ENCODE data around the gene DUOXA1. TPM values are rescaled to one million over a fixed set of nuclear protein-coding genes. Genes with fewer than 3 reads are reported as not detected.
A peak's percentile ranks its signal among the peaks of the same experiment; 100 is the strongest.

Gene DUOXA1
- polyA plus RNA-seq, 1 of the 3 experiments (the other 2 are of a cell fraction) = 0.02 TPM

GRCh38 chr15:45110256-45110820, 19.3 kb downstream of the DUOXA1 start:
- Histone ChIP-seq H3K27ac (ENCODE audit: low read depth in 2 of 2, low read length in 1 of 2) (no peak overlapping the region), H3K36me3 (replicated peaks in 1 of 2; ENCODE audit: control insufficient read depth in 1 of 2, insufficient read depth in 2 of 2, low read length in 1 of 2) (no peaks in the 10 kb centered on the region), H2AFZ (ENCODE audit: low read depth) (no peak overlapping the region), H3K4me3 (ENCODE audit: low read depth in 2 of 2, low read length in 1 of 2) (no peak overlapping the region), H3K9me3 (no peaks in the 10 kb centered on the region), H3K79me2 (ENCODE audit: insufficient read depth) (no peaks in the 10 kb centered on the region), H3K9me2 (no peaks in the 10 kb centered on the region), H3K9ac (no peak overlapping the region), H3K27me3 (ENCODE audit: insufficient read depth) (peaks cover 58% of the 10 kb centered on the region), H3F3A (replicated peaks; ENCODE audit: insufficient read depth) (no peaks in the 10 kb centered on the region), H3K4me2 (no peak overlapping the region), H3K4me1 (ENCODE audit: control insufficient read depth in 1 of 2, insufficient read depth in 2 of 2, low read depth in 1 of 2, low read length in 1 of 2) (peaks cover 0 to 20% of the 10 kb centered on the region in 2 experiments; a peak in 1 of 4 replicates), H4K20me1 (ENCODE audit: insufficient read depth) (no peaks in the 10 kb centered on the region)
- ChIA-PET CTCF (interaction anchor here (0.9 to 2.9 kb wide), 3 partner anchors 8 to 257 kb away, joined by 3 to 15 read pairs (median 3); no protein-coding TSS in a partner anchor), POLR2A (no interaction called here)
- peak; percentile 42 for DNase-seq
- TF ChIP-seq REST (IDR thresholded peaks at IDR 0.05; ENCODE audit: low read depth, low read length) (no peak), CTCF (IDR thresholded peaks at IDR 0.05) (peak; percentile 20; the same call in 1 of the 2 replicates)
- WGBS (ENCODE audit: low lambda C conversion rate) = 75% methylated on average over 9 of the region's 11 CpGs

- H2AFZ ChIP-seq (ENCODE audit: low read depth) = no peak overlapping the region
- no peaks in the 10 kb centered on the region for H3K9me3 ChIP-seq
- no peak overlapping the region for H3K4me2 ChIP-seq
- H3K9me2 ChIP-seq = no peaks in the 10 kb centered on the region
- no peaks in the 10 kb centered on the region for H3F3A ChIP-seq (replicated peaks; ENCODE audit: insufficient read depth)
- H3K4me3 ChIP-seq (ENCODE audit: low read depth in 2 of 2, low read length in 1 of 2) = no peak overlapping the region
- H3K9ac ChIP-seq = no peak overlapping the region
- WGBS (ENCODE audit: low lambda C conversion rate) = no CpG with 5 or more reads among the region's 10 CpGs
- no peak for TF ChIP-seq CHD2 (IDR thresholded peaks at IDR 0.05; ENCODE audit: low read length, partially characterized antibody)
- TF ChIP-seq, protein P1, sequence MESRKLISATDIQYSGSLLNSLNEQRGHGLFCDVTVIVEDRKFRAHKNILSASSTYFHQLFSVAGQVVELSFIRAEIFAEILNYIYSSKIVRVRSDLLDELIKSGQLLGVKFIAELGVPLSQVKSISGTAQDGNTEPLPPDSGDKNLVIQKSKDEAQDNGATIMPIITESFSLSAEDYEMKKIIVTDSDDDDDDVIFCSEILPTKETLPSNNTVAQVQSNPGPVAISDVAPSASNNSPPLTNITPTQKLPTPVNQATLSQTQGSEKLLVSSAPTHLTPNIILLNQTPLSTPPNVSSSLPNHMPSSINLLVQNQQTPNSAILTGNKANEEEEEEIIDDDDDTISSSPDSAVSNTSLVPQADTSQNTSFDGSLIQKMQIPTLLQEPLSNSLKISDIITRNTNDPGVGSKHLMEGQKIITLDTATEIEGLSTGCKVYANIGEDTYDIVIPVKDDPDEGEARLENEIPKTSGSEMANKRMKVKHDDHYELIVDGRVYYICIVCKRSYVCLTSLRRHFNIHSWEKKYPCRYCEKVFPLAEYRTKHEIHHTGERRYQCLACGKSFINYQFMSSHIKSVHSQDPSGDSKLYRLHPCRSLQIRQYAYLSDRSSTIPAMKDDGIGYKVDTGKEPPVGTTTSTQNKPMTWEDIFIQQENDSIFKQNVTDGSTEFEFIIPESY (IDR thresholded peaks at IDR 0.05; ENCODE audit: borderline replicate concordance, low read depth) = no peak
- TF ChIP-seq, protein P2, sequence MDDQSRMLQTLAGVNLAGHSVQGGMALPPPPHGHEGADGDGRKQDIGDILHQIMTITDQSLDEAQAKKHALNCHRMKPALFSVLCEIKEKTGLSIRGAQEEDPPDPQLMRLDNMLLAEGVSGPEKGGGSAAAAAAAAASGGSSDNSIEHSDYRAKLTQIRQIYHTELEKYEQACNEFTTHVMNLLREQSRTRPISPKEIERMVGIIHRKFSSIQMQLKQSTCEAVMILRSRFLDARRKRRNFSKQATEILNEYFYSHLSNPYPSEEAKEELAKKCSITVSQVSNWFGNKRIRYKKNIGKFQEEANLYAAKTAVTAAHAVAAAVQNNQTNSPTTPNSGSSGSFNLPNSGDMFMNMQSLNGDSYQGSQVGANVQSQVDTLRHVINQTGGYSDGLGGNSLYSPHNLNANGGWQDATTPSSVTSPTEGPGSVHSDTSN (IDR thresholded peaks at IDR 0.05) = no peak
- no peak for TF ChIP-seq SIN3A (IDR thresholded peaks at IDR 0.05; ENCODE audit: borderline replicate concordance, low read depth, low read length)
- no peak for TF ChIP-seq TEAD4 (IDR thresholded peaks at IDR 0.05; ENCODE audit: borderline replicate concordance, insufficient read depth)
- no peaks in the 10 kb centered on the region for H4K20me1 ChIP-seq (ENCODE audit: insufficient read depth)
- H3K27me3 ChIP-seq (ENCODE audit: insufficient read depth) = peaks cover 35% of the 10 kb centered on the region
- ChIA-PET CTCF (interaction anchor here (2.9 kb wide), 1 partner anchor 10 kb away, joined by 15 read pairs; no protein-coding TSS in a partner anchor), POLR2A (no interaction called here)
- no peak overlapping the region for H3K27ac ChIP-seq (ENCODE audit: low read depth in 2 of 2, low read length in 1 of 2)
- DNase-seq = no peak
- H3K79me2 ChIP-seq (ENCODE audit: insufficient read depth) = no peaks in the 10 kb centered on the region
- no peaks in the 10 kb centered on the region for H3K36me3 ChIP-seq (replicated peaks in 1 of 2; ENCODE audit: control insufficient read depth in 1 of 2, insufficient read depth in 2 of 2, low read length in 1 of 2)
- H3K4me1 ChIP-seq (ENCODE audit: control insufficient read depth in 1 of 2, insufficient read depth in 2 of 2, low read depth in 1 of 2, low read length in 1 of 2) = peaks cover 0 to 10% of the 10 kb centered on the region in 2 experiments; a peak in 1 of 4 replicates
Observed at GRCh38 chr15:45107941-45108630, 21.6 kb downstream of the DUOXA1 start.
